Thyroid gland (tissue), 4 donors: ENCODE results near the gene PTPRN2. TPM values are rescaled to one million over a fixed set of nuclear protein-coding genes. Genes with fewer than 3 reads are reported as not detected.

Experiments used
- DNase-seq, 2 donors: peaks; one replicate each; pipeline ENCODE4 v3.0.0-alpha.2; 2019
- H3K27ac ChIP-seq, 3 donors: fragments of 200-600 bp; sonication (generic); 1 replicate in 2 of 3; 2 replicates in 1 of 3; pipeline ENCODE4 v1.5.1; 2016 to 2019; ENCODE audit warnings: mild to moderate bottlenecking in 1 of 3, moderate library complexity in 1 of 3
- H3K27me3 ChIP-seq: fragments of 200-600 bp; sonication (generic); one replicate; pipeline ENCODE4 v1.5.1; 2019
- H3K36me3 ChIP-seq, 2 donors: fragments of 200-600 bp; sonication (generic); one replicate each; pipeline ENCODE4 v1.5.1; 2016 to 2019
- H3K4me1 ChIP-seq, 2 donors: fragments of 200-600 bp; sonication (generic); one replicate each; pipeline ENCODE4 v1.5.1; 2017 to 2019
- H3K4me3 ChIP-seq, 3 donors: fragments of 200-600 bp; sonication (generic); replicated peaks in 1 of 3; 1 replicate in 2 of 3; 2 replicates in 1 of 3; pipeline ENCODE4 v1.5.1; 2016; ENCODE audit warnings: mild to moderate bottlenecking in 1 of 3
- H3K9me3 ChIP-seq: fragments of 200-600 bp; sonication (generic); one replicate; pipeline ENCODE4 v1.5.1; 2017
- POLR2A ChIP-seq, 2 donors: fragments of 450-650 bp; IDR thresholded peaks; one replicate each; pipeline ENCODE4 v1.6.1; 2017; ENCODE audit warnings: antibody characterized with exemption in 2 of 2, mild to moderate bottlenecking in 2 of 2, moderate library complexity in 1 of 2
- WGBS, 2 donors: methylation state at CpG; one replicate each; pipeline ENCODE4 v1.1.5; 2017; 5-methylcytosine and 5-hydroxymethylcytosine counted together
- intact Hi-C: fragments of 100-400 bp; cut with DNase I; formaldehyde crosslinking; loops from one replicate; pipeline ENCODE4 v1.15.1; 2023
- total RNA-seq, 4 donors: library from RNA; depleted of rRNA; stranded (reverse); fragments of >200 nt; gene quantifications; one replicate each; pipeline ENCODE4 v1.2.3, GENCODE V29; 2016
- TF ChIP-seq, protein P1 (sequence below), 6 experiments: fragments of 200-600 bp in 3 of 6; fragments of 450-650 bp in 3 of 6; sonication (generic) in 3 of 6; IDR thresholded peaks; one replicate each; pipeline ENCODE4 v1.5.1; 2016 to 2019; ENCODE audit warnings: antibody characterized with exemption in 6 of 6, mild to moderate bottlenecking in 2 of 6, inconsistent platforms in 1 of 6, moderate library complexity in 1 of 6

Gene PTPRN2
- total RNA-seq, 4 donors from 2014 or later = 4.2 to 9.9 (median 7.7) TPM

DNA sequence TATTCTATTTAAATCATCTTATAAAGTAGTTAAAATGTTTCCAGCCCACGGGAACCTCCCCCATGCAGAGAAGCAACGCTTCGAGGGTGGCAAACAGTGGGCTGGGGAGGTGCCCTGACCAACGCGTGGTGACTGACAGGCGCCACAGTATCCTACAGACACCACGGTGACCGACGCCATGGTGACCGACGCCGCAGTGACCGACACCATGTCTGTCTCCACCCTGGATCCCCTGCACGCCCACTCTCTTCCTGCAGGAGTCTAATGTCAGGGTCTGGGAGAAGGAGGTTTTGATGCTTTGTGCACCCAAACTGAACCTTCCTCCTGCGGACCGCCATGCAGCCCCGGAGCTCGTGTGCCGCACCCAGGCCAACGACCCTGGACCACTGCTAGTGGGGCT, 464.4 kb downstream of the PTPRN2 start:
- WGBS, 2 donors = 93 to 95% methylated on average over 20 of the region's 20 CpGs
- no peak overlapping the region for H3K4me3 ChIP-seq
- H3K27me3 ChIP-seq = no peaks in the 10 kb centered on the region
- no peaks in the 10 kb centered on the region for H3K9me3 ChIP-seq
- H3K4me1 ChIP-seq = no peaks in the 10 kb centered on the region
- no peak overlapping the region for H3K27ac ChIP-seq
- H3K36me3 ChIP-seq = no peaks in the 10 kb centered on the region
- no peak for DNase-seq
- TF ChIP-seq POLR2A (IDR thresholded peaks at IDR 0.05) = no peak
- TF ChIP-seq, protein P1, sequence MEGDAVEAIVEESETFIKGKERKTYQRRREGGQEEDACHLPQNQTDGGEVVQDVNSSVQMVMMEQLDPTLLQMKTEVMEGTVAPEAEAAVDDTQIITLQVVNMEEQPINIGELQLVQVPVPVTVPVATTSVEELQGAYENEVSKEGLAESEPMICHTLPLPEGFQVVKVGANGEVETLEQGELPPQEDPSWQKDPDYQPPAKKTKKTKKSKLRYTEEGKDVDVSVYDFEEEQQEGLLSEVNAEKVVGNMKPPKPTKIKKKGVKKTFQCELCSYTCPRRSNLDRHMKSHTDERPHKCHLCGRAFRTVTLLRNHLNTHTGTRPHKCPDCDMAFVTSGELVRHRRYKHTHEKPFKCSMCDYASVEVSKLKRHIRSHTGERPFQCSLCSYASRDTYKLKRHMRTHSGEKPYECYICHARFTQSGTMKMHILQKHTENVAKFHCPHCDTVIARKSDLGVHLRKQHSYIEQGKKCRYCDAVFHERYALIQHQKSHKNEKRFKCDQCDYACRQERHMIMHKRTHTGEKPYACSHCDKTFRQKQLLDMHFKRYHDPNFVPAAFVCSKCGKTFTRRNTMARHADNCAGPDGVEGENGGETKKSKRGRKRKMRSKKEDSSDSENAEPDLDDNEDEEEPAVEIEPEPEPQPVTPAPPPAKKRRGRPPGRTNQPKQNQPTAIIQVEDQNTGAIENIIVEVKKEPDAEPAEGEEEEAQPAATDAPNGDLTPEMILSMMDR (IDR thresholded peaks at IDR 0.05) = no peak
- intact Hi-C loops = no loop called here

DNA sequence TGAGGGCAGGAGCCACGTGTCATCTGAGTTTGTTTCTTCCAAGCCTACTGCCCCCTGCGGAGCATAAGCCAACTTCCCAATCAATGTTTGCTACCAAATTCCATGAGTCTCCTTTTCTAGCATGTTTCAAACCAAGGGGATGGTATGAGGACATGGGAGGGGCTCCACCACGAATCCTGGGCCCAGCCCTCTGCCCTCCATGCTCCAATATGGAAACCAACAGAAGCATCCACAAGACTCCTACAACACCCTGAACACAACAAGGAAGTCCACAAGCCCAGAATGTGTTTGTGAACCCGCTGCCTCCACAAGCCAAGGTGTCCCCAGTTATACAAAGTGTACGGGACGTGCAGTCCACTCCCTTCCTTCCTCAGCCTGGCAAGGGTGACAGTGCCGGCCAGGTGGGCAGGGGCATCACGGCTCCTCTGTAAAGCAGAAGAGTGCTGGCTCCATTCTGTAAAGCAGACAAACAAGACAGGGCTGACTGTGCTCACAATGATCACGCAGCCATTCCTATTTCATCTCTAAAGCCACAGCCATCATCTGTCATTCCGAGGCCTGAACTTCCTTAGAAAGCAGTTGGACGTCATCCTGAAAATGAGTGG, 466.1 kb downstream of the PTPRN2 start:
- H3K36me3 ChIP-seq = no peaks in the 10 kb centered on the region
- intact Hi-C loops = no loop called here
- H3K9me3 ChIP-seq = no peaks in the 10 kb centered on the region
- TF ChIP-seq, protein P1 (IDR thresholded peaks at IDR 0.05) = no peak
- no peak for TF ChIP-seq POLR2A (IDR thresholded peaks at IDR 0.05)
- 73 to 79% methylated on average over 11 of the region's 11 CpGs for WGBS, 2 donors
- no peak for DNase-seq
- H3K27ac ChIP-seq = no peak overlapping the region
- no peaks in the 10 kb centered on the region for H3K27me3 ChIP-seq
- H3K4me3 ChIP-seq = no peak overlapping the region
- no peaks in the 10 kb centered on the region for H3K4me1 ChIP-seq

- H3K27ac ChIP-seq = no peak overlapping the region
- no peaks in the 10 kb centered on the region for H3K9me3 ChIP-seq
- intact Hi-C loops = no loop called here
- DNase-seq = no peak
- TF ChIP-seq, protein P1 (IDR thresholded peaks at IDR 0.05) = no peak
- no peaks in the 10 kb centered on the region for H3K27me3 ChIP-seq
- no peaks in the 10 kb centered on the region for H3K4me1 ChIP-seq
- WGBS, 2 donors = 53 to 57% methylated on average over 6 of the region's 6 CpGs
- H3K4me3 ChIP-seq = no peak overlapping the region
- no peaks in the 10 kb centered on the region for H3K36me3 ChIP-seq
Observed at GRCh38 chr7:158120716-158121115, 466.9 kb downstream of the PTPRN2 start.

- no peaks in the 10 kb centered on the region for H3K36me3 ChIP-seq
- no peak overlapping the region for H3K27ac ChIP-seq
- H3K9me3 ChIP-seq = no peaks in the 10 kb centered on the region
- 80 to 86% methylated on average over 4 of the region's 4 CpGs for WGBS, 2 donors
- TF ChIP-seq POLR2A (IDR thresholded peaks at IDR 0.05) = no peak
- TF ChIP-seq, protein P1 (IDR thresholded peaks at IDR 0.05) = no peak
- H3K27me3 ChIP-seq = no peaks in the 10 kb centered on the region
- H3K4me3 ChIP-seq = no peak overlapping the region
- intact Hi-C loops = no loop called here
- no peak for DNase-seq
- H3K4me1 ChIP-seq = no peaks in the 10 kb centered on the region
Observed at GRCh38 chr7:158120316-158120715, 467.3 kb downstream of the PTPRN2 start.

DNA sequence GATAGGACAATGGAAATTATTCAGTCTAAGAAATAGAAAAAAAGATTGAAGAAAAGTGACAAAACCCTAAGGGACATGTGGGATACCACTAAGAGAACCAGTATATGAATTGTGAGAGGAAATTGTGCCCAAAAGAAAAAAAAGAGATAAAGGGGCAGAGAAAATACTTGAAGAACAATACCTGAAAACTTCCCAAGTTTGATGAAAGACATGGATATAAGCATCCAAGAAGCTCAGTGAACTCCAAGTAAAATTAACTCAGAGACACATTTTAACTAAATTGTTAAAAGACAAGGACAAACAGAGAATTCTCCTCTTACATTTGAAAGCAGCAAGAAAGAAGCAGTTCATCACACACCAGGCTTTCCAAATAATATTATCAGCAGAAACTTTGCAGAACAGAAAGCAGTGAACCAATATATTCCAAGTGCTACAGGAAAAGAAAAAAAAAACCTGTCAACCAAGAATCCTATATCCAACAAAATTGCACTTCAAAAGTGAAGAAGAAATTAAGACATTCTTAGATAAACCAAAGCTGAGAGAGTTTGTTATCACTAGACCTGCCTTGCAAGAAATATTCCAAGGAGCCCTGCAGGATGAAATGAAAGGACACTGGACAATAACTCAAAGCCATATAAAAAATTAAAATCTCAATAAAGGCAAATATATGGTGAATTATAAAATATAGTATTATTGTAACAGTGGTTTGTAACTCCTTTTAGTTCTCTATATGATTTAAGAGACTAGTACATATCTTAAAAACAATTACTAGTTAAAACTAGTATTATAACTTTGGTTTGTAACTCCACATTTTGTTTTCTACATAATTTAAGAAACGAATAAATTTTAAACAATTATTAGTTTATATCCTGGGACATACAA, 470.0 kb downstream of the PTPRN2 start:
- no peaks in the 10 kb centered on the region for H3K9me3 ChIP-seq
- WGBS, 2 donors = 80 to 81% methylated on average over 1 of the region's 1 CpG
- TF ChIP-seq, protein P1 (IDR thresholded peaks at IDR 0.05) = no peak
- no peak for TF ChIP-seq POLR2A (IDR thresholded peaks at IDR 0.05)

More for the DNA sequence above, 470.0 kb downstream of the PTPRN2 start:
- no peaks in the 10 kb centered on the region for H3K4me1 ChIP-seq
- H3K27me3 ChIP-seq = no peaks in the 10 kb centered on the region
- intact Hi-C loops = no loop called here
- no peak overlapping the region for H3K4me3 ChIP-seq
- H3K36me3 ChIP-seq = no peaks in the 10 kb centered on the region
- no peak overlapping the region for H3K27ac ChIP-seq
- no peak for DNase-seq
